ENCODE results near the gene CASKIN2.

DNA sequence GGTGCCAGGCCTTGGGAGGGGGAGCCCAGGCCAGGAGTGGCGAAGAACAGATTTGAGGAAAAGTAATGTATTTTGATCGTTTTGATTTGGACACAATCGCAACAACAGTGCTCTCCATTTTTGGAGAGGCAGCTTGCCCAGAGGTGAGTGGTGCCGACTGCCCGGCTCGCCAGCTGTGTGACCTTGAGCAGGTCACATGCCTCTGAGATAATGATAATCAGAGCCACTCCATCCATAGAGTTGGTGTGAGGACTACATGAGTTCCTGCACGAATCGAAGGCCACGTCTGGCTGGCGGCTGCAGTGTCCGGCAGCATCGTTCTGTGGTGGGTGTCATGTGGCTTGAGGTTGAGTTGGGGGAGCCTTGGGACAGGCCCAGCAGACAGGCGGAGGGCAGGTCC lies 30.8 kb upstream of the CASKIN2 start:
- no peak for TF ChIP-seq EZH2phosphoT487 (IDR thresholded peaks at IDR 0.05)
- TF ChIP-seq CTCF (IDR thresholded peaks at IDR 0.05) = no peak

All from neural progenitor cell (in vitro differentiated cells).